H9 (cell line): ENCODE measurements around the gene EXOC8. TPM values are rescaled to one million over a fixed set of nuclear protein-coding genes. Genes with fewer than 3 reads are reported as not detected.

Experiments
- DNase-seq: peaks from one replicate; pipeline ENCODE4 v3.0.0-alpha.2; 2017
- H2AFZ ChIP-seq: one replicate; pipeline ENCODE4 v1.6.1; 2013; ENCODE audit warnings: mild to moderate bottlenecking, low read length, control low read depth, moderate library complexity
- H2AK5ac ChIP-seq: 2 replicates; pipeline ENCODE4 v1.6.1; 2013; ENCODE audit warnings: low read length, control low read depth, mixed read lengths; ENCODE audit not compliant: insufficient read length
- H2BK120ac ChIP-seq: one replicate; pipeline ENCODE4 v1.6.1; 2013; ENCODE audit warnings: low read depth, mild to moderate bottlenecking, low read length, control low read depth, inconsistent platforms; ENCODE audit not compliant: poor library complexity, severe bottlenecking
- H2BK12ac ChIP-seq: 2 replicates; pipeline ENCODE4 v1.6.1; 2013; ENCODE audit warnings: low read length, control low read depth, mixed read lengths, low read depth; ENCODE audit not compliant: insufficient read length
- H2BK15ac ChIP-seq: 2 replicates; pipeline ENCODE4 v1.6.1; 2013; ENCODE audit warnings: low read depth, low read length, control low read depth
- H2BK20ac ChIP-seq: one replicate; pipeline ENCODE4 v1.6.1; 2013; ENCODE audit warnings: low read depth, mild to moderate bottlenecking, low read length, control low read depth, inconsistent platforms; ENCODE audit not compliant: poor library complexity, severe bottlenecking
- H2BK5ac ChIP-seq: 2 replicates; pipeline ENCODE4 v1.6.1; 2013; ENCODE audit warnings: low read length, control low read depth, mixed read lengths; ENCODE audit not compliant: insufficient read length
- H3K14ac ChIP-seq: 2 replicates; pipeline ENCODE4 v1.6.1; 2013; ENCODE audit warnings: low read length, control low read depth; ENCODE audit not compliant: insufficient read depth
- H3K18ac ChIP-seq: 2 replicates; pipeline ENCODE4 v1.6.1; 2013; ENCODE audit warnings: low read depth, mild to moderate bottlenecking, mixed read lengths, low read length, control low read depth; ENCODE audit not compliant: insufficient read length
- H3K23ac ChIP-seq: 2 replicates; pipeline ENCODE4 v1.6.1; 2013; ENCODE audit warnings: low read length, control low read depth, mixed read lengths, low read depth; ENCODE audit not compliant: insufficient read length
- H3K23me2 ChIP-seq: 2 replicates; pipeline ENCODE4 v1.6.1; 2013; ENCODE audit warnings: low read depth, mild to moderate bottlenecking, mixed read lengths, low read length, control low read depth; ENCODE audit not compliant: insufficient read length, poor library complexity, severe bottlenecking
- H3K27ac ChIP-seq: 2 replicates; pipeline ENCODE4 v1.5.1; 2013; ENCODE audit warnings: low read length, control low read depth, mixed read lengths, low read depth; ENCODE audit not compliant: insufficient read length
- H3K27me3 ChIP-seq: 2 replicates; pipeline ENCODE4 v1.6.1; 2013; ENCODE audit warnings: low read length, control low read depth, inconsistent platforms; ENCODE audit not compliant: insufficient read depth
- H3K4ac ChIP-seq: 2 replicates; pipeline ENCODE4 v1.6.1; 2013; ENCODE audit warnings: low read depth, mild to moderate bottlenecking, control low read depth, inconsistent platforms, low read length, moderate library complexity
- H3K4me1 ChIP-seq: 2 replicates; pipeline ENCODE4 v1.6.1; 2013; ENCODE audit warnings: low read length, control low read depth, inconsistent platforms; ENCODE audit not compliant: insufficient read depth
- H3K4me2 ChIP-seq: 2 replicates; pipeline ENCODE4 v1.6.1; 2013; ENCODE audit warnings: low read length, control low read depth, mixed read lengths; ENCODE audit not compliant: insufficient read length, insufficient read depth
- H3K56ac ChIP-seq: 2 replicates; pipeline ENCODE4 v1.6.1; 2013; ENCODE audit warnings: low read depth, mild to moderate bottlenecking, mixed read lengths, low read length, control low read depth; ENCODE audit not compliant: insufficient read length
- H3K79me1 ChIP-seq: 2 replicates; pipeline ENCODE4 v1.6.1; 2013; ENCODE audit warnings: low read depth, mild to moderate bottlenecking, moderate library complexity, low read length, control low read depth, inconsistent platforms; ENCODE audit not compliant: insufficient read depth, poor library complexity, severe bottlenecking
- H3K79me2 ChIP-seq: 2 replicates; pipeline ENCODE4 v1.6.1; 2013; ENCODE audit warnings: low read length, control low read depth, inconsistent platforms; ENCODE audit not compliant: insufficient read depth
- H3K9ac ChIP-seq: 2 replicates; pipeline ENCODE4 v1.6.1; 2013; ENCODE audit warnings: low read length, control low read depth, mixed read lengths; ENCODE audit not compliant: insufficient read length; ENCODE audit errors: extremely low read depth
- H3K9me3 ChIP-seq: one replicate; pipeline ENCODE4 v1.6.1; 2013; ENCODE audit warnings: low read depth, low read length, inconsistent platforms; ENCODE audit not compliant: control insufficient read depth
- H3T11ph ChIP-seq: one replicate; pipeline ENCODE4 v1.6.1; 2013; ENCODE audit warnings: mild to moderate bottlenecking, low read length, control low read depth, inconsistent platforms
- H4K20me1 ChIP-seq: one replicate; pipeline ENCODE4 v1.6.1; 2013; ENCODE audit not compliant: control insufficient read depth, insufficient read length, insufficient read depth
- H4K5ac ChIP-seq: 2 replicates; pipeline ENCODE4 v1.6.1; 2013; ENCODE audit warnings: low read depth, mild to moderate bottlenecking, mixed read lengths, low read length, control low read depth; ENCODE audit not compliant: insufficient read length
- H4K8ac ChIP-seq: replicated peaks from 2 replicates; pipeline ENCODE4 v1.6.1; 2013; ENCODE audit warnings: low read length, control low read depth, mixed read lengths, low read depth; ENCODE audit not compliant: insufficient read length
- H4K91ac ChIP-seq: 2 replicates; pipeline ENCODE4 v1.6.1; 2013; ENCODE audit warnings: low read depth, mild to moderate bottlenecking, moderate library complexity, mixed read lengths, low read length, control low read depth; ENCODE audit not compliant: insufficient read length
- H3K27ac Mint-ChIP-seq, 3 experiments: 2 replicates in 2 of 3; 3 replicates in 1 of 3; pipeline ENCODE4 v1.8.0; 2020 to 2021; ENCODE audit warnings: mixed read lengths in 3 of 3, mild to moderate bottlenecking in 1 of 3, moderate library complexity in 1 of 3
- H3K27me3 Mint-ChIP-seq: 2 replicates; pipeline ENCODE4 v1.8.0; 2021; ENCODE audit warnings: low read depth, mild to moderate bottlenecking, moderate library complexity, mixed read lengths
- H3K36me3 Mint-ChIP-seq, 3 experiments: 2 replicates in 2 of 3; 3 replicates in 1 of 3; pipeline ENCODE4 v1.8.0; 2020 to 2021; ENCODE audit warnings: low read depth in 3 of 3, mixed read lengths in 3 of 3; ENCODE audit not compliant: insufficient read depth in 1 of 3
- H3K4me1 Mint-ChIP-seq, 2 experiments: 2 replicates each; pipeline ENCODE4 v1.8.0; 2020; ENCODE audit warnings: mixed read lengths in 2 of 2
- H3K4me3 Mint-ChIP-seq, 2 experiments: 2 replicates in 1 of 2; 3 replicates in 1 of 2; pipeline ENCODE4 v1.8.0; 2020 to 2021; ENCODE audit warnings: mild to moderate bottlenecking in 2 of 2, mixed read lengths in 2 of 2, moderate library complexity in 1 of 2
- H3K9me3 Mint-ChIP-seq, 2 experiments: 2 replicates in 1 of 2; 3 replicates in 1 of 2; pipeline ENCODE4 v1.8.0; 2020; ENCODE audit warnings: mild to moderate bottlenecking in 2 of 2, mixed read lengths in 2 of 2, moderate library complexity in 1 of 2
- WGBS: extraction: QIAGEN DNeasy Blood & Tissue Kit; methylation state at CpG from one replicate; pipeline ENCODE4 v1.1.7; 2013; ENCODE audit warnings: missing lambda C conversion rate, low lambda C conversion rate, mixed read lengths; ENCODE audit not compliant: insufficient read length; ENCODE audit errors: extremely low coverage; 5-methylcytosine and 5-hydroxymethylcytosine counted together
- total RNA-seq: library from RNA; stranded (reverse); gene quantifications from 2 replicates; pipeline ENCODE4 v1.2.1, GENCODE V29; 2021
- TF ChIP-seq, protein P1 (sequence below): fragments of 200-600 bp; sonication (generic); conservative IDR thresholded peaks from 3 replicates; pipeline ENCODE4 v1.8.0; 2021; ENCODE audit warnings: antibody characterized with exemption, mild to moderate bottlenecking

EXOC8 gene
- total RNA-seq, 1 experiment from 2014 or later: 10.8 TPM

DNA sequence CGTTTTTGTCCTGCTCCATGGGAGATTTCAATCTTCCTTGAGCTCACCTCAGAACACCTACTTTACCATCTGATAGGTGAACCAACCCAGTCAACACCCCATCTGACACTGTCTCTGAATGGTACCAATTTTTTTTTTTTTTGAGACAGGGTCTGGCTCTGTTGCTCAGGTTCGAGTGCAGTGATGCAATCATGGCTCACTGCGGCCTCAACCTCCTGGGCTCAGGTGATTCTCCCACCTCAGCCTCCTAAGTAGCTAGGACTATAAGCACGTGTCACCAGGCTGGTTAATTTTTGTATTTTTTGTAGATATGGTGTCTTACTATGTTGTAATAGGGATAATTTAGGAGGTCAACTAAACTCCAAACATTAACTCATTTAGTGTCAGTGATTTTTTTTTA is 36.7 kb upstream of the EXOC8 start:
- Mint-ChIP-seq H3K27me3 (no peaks in the 10 kb centered on the region), H3K9me3 (no peaks in the 10 kb centered on the region), H3K4me3 (no peak overlapping the region), H3K27ac (no peak overlapping the region), H3K4me1 (peaks cover 7 to 11% of the 10 kb centered on the region in 2 experiments), H3K36me3 (no peaks in the 10 kb centered on the region)
- Histone ChIP-seq H3K23ac (no peak overlapping the region), H3K9ac (no peak overlapping the region), H3K14ac (no peak overlapping the region), H3K27me3 (no peaks in the 10 kb centered on the region), H4K5ac (no peak overlapping the region), H3K79me1 (no peaks in the 10 kb centered on the region), H3K9me3 (no peaks in the 10 kb centered on the region), H3K4ac (no peak overlapping the region), H4K91ac (no peak overlapping the region), H2AK5ac (no peak overlapping the region), H2BK15ac (no peak overlapping the region), H3K4me1 (no peaks in the 10 kb centered on the region), H3K56ac (no peak overlapping the region), H4K20me1 (no peaks in the 10 kb centered on the region), H2AFZ (no peak overlapping the region), H2BK12ac (no peak overlapping the region), H3K79me2 (no peaks in the 10 kb centered on the region), H3T11ph (no peak overlapping the region), H2BK120ac (no peak overlapping the region), H3K27ac (no peak overlapping the region), H2BK5ac (no peak overlapping the region), H3K23me2 (no peaks in the 10 kb centered on the region), H3K18ac (no peak overlapping the region), H3K4me2 (no peak overlapping the region), H2BK20ac (no peak overlapping the region), H4K8ac (no peak overlapping the region)
- TF ChIP-seq, protein P1, sequence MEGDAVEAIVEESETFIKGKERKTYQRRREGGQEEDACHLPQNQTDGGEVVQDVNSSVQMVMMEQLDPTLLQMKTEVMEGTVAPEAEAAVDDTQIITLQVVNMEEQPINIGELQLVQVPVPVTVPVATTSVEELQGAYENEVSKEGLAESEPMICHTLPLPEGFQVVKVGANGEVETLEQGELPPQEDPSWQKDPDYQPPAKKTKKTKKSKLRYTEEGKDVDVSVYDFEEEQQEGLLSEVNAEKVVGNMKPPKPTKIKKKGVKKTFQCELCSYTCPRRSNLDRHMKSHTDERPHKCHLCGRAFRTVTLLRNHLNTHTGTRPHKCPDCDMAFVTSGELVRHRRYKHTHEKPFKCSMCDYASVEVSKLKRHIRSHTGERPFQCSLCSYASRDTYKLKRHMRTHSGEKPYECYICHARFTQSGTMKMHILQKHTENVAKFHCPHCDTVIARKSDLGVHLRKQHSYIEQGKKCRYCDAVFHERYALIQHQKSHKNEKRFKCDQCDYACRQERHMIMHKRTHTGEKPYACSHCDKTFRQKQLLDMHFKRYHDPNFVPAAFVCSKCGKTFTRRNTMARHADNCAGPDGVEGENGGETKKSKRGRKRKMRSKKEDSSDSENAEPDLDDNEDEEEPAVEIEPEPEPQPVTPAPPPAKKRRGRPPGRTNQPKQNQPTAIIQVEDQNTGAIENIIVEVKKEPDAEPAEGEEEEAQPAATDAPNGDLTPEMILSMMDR: no peak
- no peak for DNase-seq
- WGBS: no CpG with 5 or more reads among the region's 4 CpGs
